ENCODE data around the gene ELMO1. TPM values are rescaled to one million over a fixed set of nuclear protein-coding genes. Genes with fewer than 3 reads are reported as not detected.

The ELMO1 gene
- total and polyA plus RNA-seq, 2 experiments from 2014 or later = 6.5 to 24.9 TPM

- TF ChIP-seq REST (IDR thresholded peaks at IDR 0.05; ENCODE audit: unreplicated experiment) = no peak
- no peak for TF ChIP-seq EZH2phosphoT487 (IDR thresholded peaks at IDR 0.05; ENCODE audit: unreplicated experiment)
Observed at GRCh38 chr7:37424995-37425394, 23.7 kb downstream of the ELMO1 start (continued).

- no peaks in the 10 kb centered on the region for H3K27me3 Mint-ChIP-seq (ENCODE audit: insufficient read depth, low read depth, poor library complexity)
- H4K20me1 ChIP-seq (replicated peaks; ENCODE audit: insufficient read depth) = no peaks in the 10 kb centered on the region
- no peak for ATAC-seq
Observed at GRCh38 chr7:37424521-37424920, 24.1 kb downstream of the ELMO1 start.

DNA sequence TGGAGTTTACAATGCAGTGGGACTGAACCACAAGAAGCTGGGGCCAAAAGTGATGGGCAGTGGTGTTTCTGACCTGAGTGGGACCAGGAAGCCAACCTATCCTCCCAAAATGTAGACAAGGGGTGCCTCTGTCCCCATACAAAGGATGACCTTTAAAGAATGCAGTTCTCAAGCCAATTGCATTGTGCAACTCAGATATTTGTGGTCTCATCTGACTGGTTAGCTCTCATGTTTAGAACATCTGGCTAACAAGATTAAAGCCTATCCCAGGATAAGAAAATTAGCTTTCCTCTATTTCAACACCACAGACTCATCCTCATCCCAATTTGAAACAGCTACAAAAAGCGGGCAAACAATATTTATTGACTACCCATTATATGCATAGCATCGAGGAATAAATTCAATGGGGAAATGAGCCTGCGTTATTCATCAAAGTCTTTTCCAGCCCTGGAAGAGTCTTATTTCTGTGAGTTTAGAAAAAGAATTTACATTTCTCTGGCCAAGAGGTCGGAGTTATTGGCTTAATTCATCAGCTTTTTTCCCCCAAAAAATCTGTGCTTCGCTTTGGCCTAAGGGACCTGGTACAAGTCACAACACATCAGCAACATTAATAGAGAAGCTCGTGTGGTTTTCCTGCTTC lies 26.7 kb downstream of the ELMO1 start:
- Histone ChIP-seq H3K9me2 (ENCODE audit: insufficient read depth) (no peaks in the 10 kb centered on the region), H3K27me3 (ENCODE audit: insufficient read depth) (no peaks in the 10 kb centered on the region), H3K79me2 (replicated peaks; ENCODE audit: insufficient read depth) (no peaks in the 10 kb centered on the region), H3K36me3 (ENCODE audit: insufficient read depth) (no peaks in the 10 kb centered on the region), H3F3A (replicated peaks; ENCODE audit: low read depth) (no peaks in the 10 kb centered on the region), H3K27ac (ENCODE audit: low read depth) (no peak overlapping the region), H3K4me3 (no peak overlapping the region), H4K20me1 (replicated peaks; ENCODE audit: insufficient read depth) (no peaks in the 10 kb centered on the region), H3K4me2 (no peak overlapping the region), H3K4me1 (ENCODE audit: insufficient read depth) (0 out of 2 replicates have a peak, but pooled peaks cover 1% of the 10 kb centered on the region), H2AFZ (no peak overlapping the region)
- Mint-ChIP-seq H3K9me3 (no peaks in the 10 kb centered on the region), H3K27me3 (ENCODE audit: insufficient read depth, low read depth, poor library complexity) (no peaks in the 10 kb centered on the region), H3K4me1 (peaks cover 2% of the 10 kb centered on the region; the same call in 2 of the 3 replicates), H3K27ac (no peak overlapping the region), H3K4me3 (no peak overlapping the region), H3K36me3 (ENCODE audit: low read depth) (no peaks in the 10 kb centered on the region)
- DNase-seq (ENCODE audit: low spot score) = no peak
- ATAC-seq = no peak
- TF ChIP-seq JUNB (IDR thresholded peaks at IDR 0.05; ENCODE audit: unreplicated experiment) (no peak), NANOG (IDR thresholded peaks at IDR 0.05; ENCODE audit: borderline replicate concordance) (no peak), REST (IDR thresholded peaks at IDR 0.05; ENCODE audit: unreplicated experiment) (no peak), POLR2AphosphoS5 (IDR thresholded peaks at IDR 0.05; ENCODE audit: low read depth) (no peak)
- TF ChIP-seq, protein P1, sequence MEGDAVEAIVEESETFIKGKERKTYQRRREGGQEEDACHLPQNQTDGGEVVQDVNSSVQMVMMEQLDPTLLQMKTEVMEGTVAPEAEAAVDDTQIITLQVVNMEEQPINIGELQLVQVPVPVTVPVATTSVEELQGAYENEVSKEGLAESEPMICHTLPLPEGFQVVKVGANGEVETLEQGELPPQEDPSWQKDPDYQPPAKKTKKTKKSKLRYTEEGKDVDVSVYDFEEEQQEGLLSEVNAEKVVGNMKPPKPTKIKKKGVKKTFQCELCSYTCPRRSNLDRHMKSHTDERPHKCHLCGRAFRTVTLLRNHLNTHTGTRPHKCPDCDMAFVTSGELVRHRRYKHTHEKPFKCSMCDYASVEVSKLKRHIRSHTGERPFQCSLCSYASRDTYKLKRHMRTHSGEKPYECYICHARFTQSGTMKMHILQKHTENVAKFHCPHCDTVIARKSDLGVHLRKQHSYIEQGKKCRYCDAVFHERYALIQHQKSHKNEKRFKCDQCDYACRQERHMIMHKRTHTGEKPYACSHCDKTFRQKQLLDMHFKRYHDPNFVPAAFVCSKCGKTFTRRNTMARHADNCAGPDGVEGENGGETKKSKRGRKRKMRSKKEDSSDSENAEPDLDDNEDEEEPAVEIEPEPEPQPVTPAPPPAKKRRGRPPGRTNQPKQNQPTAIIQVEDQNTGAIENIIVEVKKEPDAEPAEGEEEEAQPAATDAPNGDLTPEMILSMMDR (conservative IDR thresholded peaks at IDR 0.05; ENCODE audit: low read depth in 2 of 2) = no peak

More at GRCh38 chr7:37424521-37424920, 24.1 kb downstream of the ELMO1 start:
- TF ChIP-seq CREB1 (CRISPR knock-in tag; IDR thresholded peaks at IDR 0.05; ENCODE audit: low read depth) = no peak
- no peak for TF ChIP-seq NANOG (IDR thresholded peaks at IDR 0.05; ENCODE audit: borderline replicate concordance)
- Histone ChIP-seq H3K36me3 (ENCODE audit: insufficient read depth) (no peaks in the 10 kb centered on the region), H3K4me3 (no peak overlapping the region), H3F3A (replicated peaks; ENCODE audit: low read depth) (no peaks in the 10 kb centered on the region), H2AFZ (no peak overlapping the region), H3K27me3 (ENCODE audit: insufficient read depth) (no peaks in the 10 kb centered on the region), H3K79me2 (replicated peaks; ENCODE audit: insufficient read depth) (no peaks in the 10 kb centered on the region), H3K4me1 (ENCODE audit: insufficient read depth) (no peaks in the 10 kb centered on the region), H3K4me2 (no peak overlapping the region), H3K9me2 (ENCODE audit: insufficient read depth) (no peaks in the 10 kb centered on the region), H3K27ac (ENCODE audit: low read depth) (no peak overlapping the region)
- no peak overlapping the region for H3K4me3 Mint-ChIP-seq
- 0 out of 3 replicates have a peak, but pooled peaks cover 3% of the 10 kb centered on the region for H3K36me3 Mint-ChIP-seq (ENCODE audit: low read depth)
- H3K4me1 Mint-ChIP-seq = no peaks in the 10 kb centered on the region
- no peak for DNase-seq (ENCODE audit: low spot score)
- H3K9me3 Mint-ChIP-seq = no peaks in the 10 kb centered on the region
- no peak overlapping the region for H3K27ac Mint-ChIP-seq

Measured in GM23338 (cell line).